Activated T-cell treated with anti-CD3 and anti-CD28 coated beads, Interleukin-2, amount 50 U/mL, for 48 hours (primary cell): ENCODE results near the gene S100A13.

Experiments used
- DNase-seq, 2 experiments: peaks; one replicate each; pipeline ENCODE4 v3.0.0-alpha.2; 2020

S100A13 gene

DNA sequence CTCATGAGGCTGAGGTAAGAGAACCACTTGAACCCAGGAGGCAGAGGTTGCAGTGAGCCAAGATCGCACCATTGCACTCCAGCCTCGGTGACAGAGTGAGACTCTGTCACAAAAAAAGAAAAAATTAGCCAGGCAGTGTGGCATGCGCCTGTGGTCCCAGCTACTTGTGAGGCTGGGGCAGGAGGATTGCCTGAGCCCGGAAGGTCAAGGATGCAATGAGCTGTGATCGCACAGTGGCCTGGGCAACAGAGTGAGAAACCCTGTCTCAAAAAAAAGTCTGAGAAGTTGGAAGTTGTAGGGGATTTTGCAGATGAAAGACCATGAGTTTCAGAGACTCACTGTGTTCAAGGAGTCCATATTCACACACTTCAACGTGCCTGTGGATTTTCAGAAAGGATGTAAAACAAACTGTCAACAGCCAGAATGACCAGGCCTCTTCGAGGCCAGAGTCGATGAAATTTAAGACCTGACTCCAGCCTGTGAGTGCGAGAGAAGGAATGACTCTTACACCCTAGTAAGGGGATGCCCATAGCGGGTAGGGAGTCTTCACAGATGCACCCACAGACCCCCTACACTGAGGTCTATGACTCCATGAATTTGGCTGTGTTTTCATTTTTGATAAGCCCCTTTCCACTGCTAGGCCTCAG lies 2.2 kb downstream of the S100A13 start:
- no peak for DNase-seq

DNA sequence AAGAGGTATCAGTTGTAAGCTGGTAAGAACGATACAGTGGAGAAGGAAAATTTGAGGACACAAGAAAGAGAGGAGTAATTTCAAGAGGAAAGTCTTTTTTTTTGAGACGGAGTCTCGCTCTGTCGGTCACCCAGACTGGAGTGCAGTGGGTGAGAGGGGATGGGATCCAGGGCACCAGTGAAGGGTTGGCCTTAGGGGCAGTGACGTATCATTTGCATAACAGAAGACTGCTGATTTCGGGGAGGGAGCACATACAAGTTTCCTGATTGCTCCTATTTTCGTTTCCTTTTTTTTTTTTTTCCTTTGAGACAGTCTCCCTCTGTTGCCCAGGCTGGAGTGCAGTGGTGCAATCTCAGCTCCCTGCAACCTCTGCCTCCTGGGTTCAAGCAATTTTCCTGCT lies 4.2 kb downstream of the S100A13 start:
- DNase-seq = no peak

- no peak for DNase-seq
Measured at GRCh38 chr1:153619171-153619570, 8.1 kb downstream of the S100A13 start.

DNA sequence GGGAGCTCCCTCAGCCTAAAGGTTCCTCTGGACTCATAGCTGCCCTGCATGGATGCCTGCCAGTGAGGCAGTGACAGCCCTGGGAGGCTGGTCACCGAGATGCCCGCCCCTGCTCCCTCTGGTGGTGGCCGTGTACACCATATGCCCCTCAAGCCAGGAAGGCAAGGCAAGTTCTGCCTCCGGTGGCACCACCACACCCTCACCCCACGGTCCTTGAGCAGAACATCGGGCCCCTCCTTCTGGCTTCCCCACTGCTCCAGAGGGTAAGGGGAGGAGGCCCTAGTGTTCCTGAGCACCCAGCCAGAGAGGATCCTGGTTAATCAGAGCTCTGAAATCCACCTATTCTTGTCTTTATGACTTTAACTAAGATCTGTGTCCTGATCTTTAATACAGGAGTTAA lies 9.6 kb downstream of the S100A13 start:
- peak; percentile 88 to 92 for DNase-seq

GRCh38 chr1:153616917-153617311 lies 10.4 kb downstream of the S100A13 start:
- no peak for DNase-seq

DNA sequence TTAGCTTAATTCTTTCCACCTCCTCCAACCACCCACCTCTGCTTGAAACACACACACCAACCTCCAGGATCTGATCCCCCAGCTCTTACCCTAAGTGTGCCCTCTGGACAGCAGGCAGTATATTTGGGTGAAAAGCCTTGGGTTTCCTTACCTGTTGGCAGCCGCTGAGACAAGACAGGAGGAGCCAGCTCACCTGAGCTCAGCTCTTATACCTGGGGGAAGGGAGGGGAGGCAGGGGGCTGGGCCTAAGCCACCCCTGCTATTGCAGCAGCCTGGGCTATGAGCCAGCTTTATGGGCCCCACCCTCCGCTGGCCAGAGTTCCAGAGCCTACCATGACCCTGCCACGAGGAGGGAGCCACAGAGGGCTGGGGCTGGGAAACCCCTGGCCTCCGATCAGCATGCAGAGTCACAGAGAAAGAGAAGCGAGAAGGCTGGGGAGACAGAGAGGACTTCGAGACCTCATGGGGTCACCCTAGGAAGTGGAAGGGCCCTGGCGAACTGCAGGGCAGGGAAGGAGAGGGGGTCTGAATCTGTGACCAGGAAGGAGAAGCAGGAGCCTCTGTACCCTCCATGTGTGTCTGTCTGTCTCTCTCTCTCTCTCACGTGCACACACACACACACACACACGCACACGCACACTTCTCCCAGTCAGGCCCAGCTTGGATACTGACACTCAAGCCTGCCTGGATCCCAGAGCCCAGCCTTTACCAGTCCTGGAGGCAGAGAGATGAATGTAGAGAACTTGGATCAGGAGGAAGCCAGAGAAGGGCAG lies 11.0 kb downstream of the S100A13 start, which contains the start of gene S100A14:
Gene S100A14, minus strand, starts transcription at position 182 of the 773 bp plus-strand sequence. CDS start 467 bp downstream, outside the sequence.
- no peak for DNase-seq

DNA sequence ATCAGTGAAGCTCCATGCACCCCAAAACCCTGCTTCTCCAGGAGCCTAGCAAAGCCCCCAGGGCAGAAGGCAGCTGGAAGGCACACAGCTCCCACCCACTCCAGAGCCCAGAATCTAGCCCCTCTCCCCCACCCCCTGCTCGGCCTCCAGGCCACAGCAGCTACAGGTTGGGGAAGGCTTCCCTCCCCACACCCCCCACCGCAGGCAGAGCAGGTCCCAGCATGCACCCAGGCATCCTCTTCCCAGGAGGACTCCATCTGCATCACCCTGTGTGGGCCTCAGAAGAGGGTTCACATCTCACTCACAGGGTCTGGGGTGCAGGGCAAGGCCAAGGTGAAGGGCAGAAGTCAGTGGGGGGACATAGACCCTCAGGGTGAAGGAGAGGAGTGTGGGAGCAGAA lies 11.9 kb downstream of the S100A13 start:
- DNase-seq = no peak

- no peak for DNase-seq
Measured at GRCh38 chr1:153614906-153615305, 12.4 kb downstream of the S100A13 start.

- no peak for DNase-seq
Measured at GRCh38 chr1:153614189-153614900, 13.0 kb downstream of the S100A13 start.

GRCh38 chr1:153613406-153613805 lies 13.9 kb downstream of the S100A13 start:
- DNase-seq = no peak

DNA sequence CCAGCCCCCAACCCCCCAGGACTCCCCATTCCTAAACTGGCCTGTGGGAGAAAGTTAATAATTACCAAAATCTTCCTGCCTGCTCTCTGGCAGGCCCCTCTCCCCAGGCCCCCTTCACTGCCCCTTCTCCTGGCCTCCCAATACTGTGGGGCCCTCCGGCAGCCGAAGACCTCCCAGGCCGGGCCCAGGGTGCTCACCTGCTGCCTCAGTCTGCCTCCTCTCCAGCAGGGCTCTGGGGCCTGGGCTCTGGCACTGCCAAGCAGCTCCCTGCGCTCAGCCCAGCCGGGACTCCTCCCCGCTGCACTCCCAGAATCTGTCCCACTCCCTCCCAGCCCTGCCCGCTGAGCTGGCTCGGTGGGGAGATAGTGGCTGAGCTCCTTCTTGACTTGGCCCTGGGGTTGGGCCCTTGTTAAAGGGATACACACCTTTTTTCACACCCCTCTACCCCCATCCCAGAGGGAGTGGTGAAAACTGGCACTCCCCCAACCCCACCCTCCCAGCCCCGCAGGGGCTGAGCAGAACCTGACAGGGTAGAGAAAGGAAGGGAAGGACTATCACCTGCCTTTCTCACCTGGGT lies 14.5 kb downstream of the S100A13 start, which contains the start of gene S100A16:
Gene S100A16, minus strand, starts transcription at position 383 of the 577 bp plus-strand sequence. CDS start 4,986 bp downstream, outside the sequence.
- DNase-seq = no peak

GRCh38 chr1:153612111-153612754 lies 15.1 kb downstream of the S100A13 start:
- no peak for DNase-seq

- DNase-seq = no peak
Measured at GRCh38 chr1:153611356-153611755, 15.9 kb downstream of the S100A13 start.

DNA sequence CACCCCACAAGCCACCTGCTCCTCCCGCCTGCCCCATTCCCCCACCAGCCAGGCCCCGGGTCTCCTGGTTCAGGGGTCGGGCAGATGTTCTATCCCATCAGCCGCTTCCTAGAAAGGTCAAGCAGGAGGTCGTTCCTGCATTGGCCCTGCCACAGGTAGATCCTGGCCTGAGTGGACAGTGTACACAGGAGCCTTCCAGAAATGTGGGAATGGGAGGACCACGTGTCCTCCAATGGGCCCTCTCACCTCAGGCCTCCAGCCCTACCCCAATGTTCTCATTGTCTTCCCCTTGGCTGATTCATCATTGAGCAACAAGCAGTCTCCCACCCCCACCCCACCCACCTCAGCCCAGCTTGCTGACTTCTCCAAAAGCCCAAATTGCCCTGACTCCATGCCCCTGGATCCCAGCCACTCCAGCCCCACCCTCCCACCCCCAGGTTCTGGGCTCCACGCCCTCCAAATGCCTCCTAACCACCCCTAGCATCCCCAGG lies 16.4 kb downstream of the S100A13 start:
- DNase-seq = no peak

GRCh38 chr1:153610334-153610733 lies 17.0 kb downstream of the S100A13 start:
- DNase-seq = no peak

- DNase-seq = no peak
Measured at GRCh38 chr1:153609585-153609907, 17.8 kb downstream of the S100A13 start.

- no peak for DNase-seq
Measured at GRCh38 chr1:153608742-153609584, 18.3 kb downstream of the S100A13 start.

DNA sequence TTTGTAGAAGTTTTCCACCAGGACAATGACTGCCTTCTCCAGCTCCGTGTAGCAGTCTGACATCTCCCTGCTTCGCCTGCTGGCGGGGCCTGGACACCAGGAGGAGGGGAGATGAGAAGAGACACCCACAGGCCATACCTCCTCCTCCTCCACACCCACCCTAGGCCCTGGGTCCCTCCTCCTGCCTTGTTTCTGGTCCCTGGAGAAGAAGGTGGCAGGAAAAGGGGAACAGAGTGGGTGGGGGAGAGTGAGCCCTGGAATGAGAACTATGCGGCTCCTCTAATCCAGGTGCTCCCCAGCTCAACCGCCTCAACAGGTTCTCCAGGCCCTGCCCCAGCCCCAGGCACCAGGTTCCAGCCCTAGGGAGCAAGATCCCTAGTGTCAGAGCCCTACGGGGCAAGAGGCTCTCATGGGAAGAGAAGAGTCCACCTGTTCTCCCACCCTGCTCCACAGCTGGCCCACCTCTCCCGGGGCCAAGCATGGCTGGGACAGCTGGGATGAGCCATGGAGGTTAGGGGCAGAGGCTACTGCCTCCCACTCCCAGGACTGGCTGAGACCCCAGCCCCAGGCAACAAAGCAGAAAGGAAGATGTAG lies 19.1 kb downstream of the S100A13 start:
- DNase-seq = no peak

GRCh38 chr1:153607381-153607780 lies 19.9 kb downstream of the S100A13 start:
- DNase-seq = no peak

DNA sequence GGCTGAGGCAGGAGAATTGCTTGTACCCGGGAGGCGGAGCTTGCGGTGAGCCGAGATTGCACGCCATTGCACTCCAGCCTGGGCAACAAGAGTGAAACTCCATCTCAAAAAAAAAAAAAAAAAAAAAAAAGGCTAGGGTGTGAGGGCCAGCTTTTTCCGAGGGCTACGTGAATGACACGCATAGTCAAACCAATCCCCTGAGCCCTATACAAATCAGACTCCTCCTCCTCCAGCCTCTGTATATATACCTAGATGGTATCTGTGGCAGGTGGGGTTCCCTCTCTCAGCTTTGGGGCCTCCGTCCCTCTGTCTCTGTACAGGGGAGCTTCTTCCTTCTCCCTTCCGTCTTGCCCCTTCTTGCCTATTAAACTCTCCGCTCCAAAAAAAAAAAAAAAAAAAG lies 21.1 kb downstream of the S100A13 start:
- no peak for DNase-seq

- DNase-seq = no peak
Measured at GRCh38 chr1:153602749-153603148, 24.6 kb downstream of the S100A13 start.
